GM21786 (cell line): Measurements from ENCODE around the gene MIPOL1.
"Not testable (repeated sequence)": the region's sequence is repeated elsewhere in the genome, so short reads cannot be mapped to it uniquely, and the experiment has no call there.

Experiments
- ATAC-seq: cut with Tn5 transposase; IDR thresholded peaks from one replicate; pipeline ENCODE4 v1.9.1; 2021; ENCODE audit not compliant: unreplicated experiment

The MIPOL1 gene

GRCh38 chr14:37278636-37279538 lies 81.2 kb downstream of the MIPOL1 start:
- ATAC-seq, result no peak

GRCh38 chr14:37279818-37280217 lies 82.1 kb downstream of the MIPOL1 start:
- ATAC-seq, result no peak

- ATAC-seq, result no peak
These were observed 87.0 kb downstream of the MIPOL1 start for GRCh38 chr14:37284760-37285159.

- ATAC-seq, result no peak
These were observed 87.5 kb downstream of the MIPOL1 start for GRCh38 chr14:37285220-37285619.

- ATAC-seq, result no peak
These were observed 92.0 kb downstream of the MIPOL1 start for GRCh38 chr14:37289688-37290087.

GRCh38 chr14:37295262-37295661 lies 97.5 kb downstream of the MIPOL1 start:
- ATAC-seq, result not testable (repeated sequence)

- ATAC-seq, result no peak
These were observed 113.5 kb downstream of the MIPOL1 start for GRCh38 chr14:37311252-37311651.

GRCh38 chr14:37318938-37319337 lies 121.2 kb downstream of the MIPOL1 start:
- ATAC-seq, result no peak

- ATAC-seq, result no peak
These were observed 122.4 kb downstream of the MIPOL1 start for GRCh38 chr14:37320106-37320505.

- no peak for ATAC-seq
These were observed 127.6 kb downstream of the MIPOL1 start for GRCh38 chr14:37325332-37325731.

GRCh38 chr14:37326434-37326833 lies 128.7 kb downstream of the MIPOL1 start:
- no peak for ATAC-seq

- not testable (repeated sequence) for ATAC-seq
These were observed 130.2 kb downstream of the MIPOL1 start for GRCh38 chr14:37327933-37328332.

- no peak for ATAC-seq
These were observed 130.9 kb downstream of the MIPOL1 start for GRCh38 chr14:37328673-37329072.

- ATAC-seq, result no peak
These were observed 131.7 kb downstream of the MIPOL1 start for GRCh38 chr14:37329189-37330001.

- no peak for ATAC-seq
These were observed 133.2 kb downstream of the MIPOL1 start for GRCh38 chr14:37330910-37331309.

GRCh38 chr14:37340353-37340752 lies 142.6 kb downstream of the MIPOL1 start:
- no peak for ATAC-seq

- ATAC-seq, result no peak
These were observed 145.8 kb downstream of the MIPOL1 start for GRCh38 chr14:37343307-37344094.

GRCh38 chr14:37363661-37364060 lies 165.9 kb downstream of the MIPOL1 start:
- ATAC-seq, result no peak

- ATAC-seq, result no peak
These were observed 171.7 kb downstream of the MIPOL1 start for GRCh38 chr14:37369425-37369824.

GRCh38 chr14:37375566-37375965 lies 177.8 kb downstream of the MIPOL1 start:
- ATAC-seq, result no peak

GRCh38 chr14:37376944-37377609 lies 179.3 kb downstream of the MIPOL1 start:
- no peak for ATAC-seq
